OCI-LY7 (cell line): ENCODE measurements around the gene NHLRC4.

Experiments used
- EZH2phosphoT487 ChIP-seq: fragments of 200-600 bp; sonication (generic); IDR thresholded peaks from 2 replicates; pipeline ENCODE4 v1.6.1; 2018; ENCODE audit warnings: low read depth, borderline replicate concordance, mild to moderate bottlenecking, mixed run types, antibody characterized with exemption, low read length, moderate library complexity, mixed read lengths
- TF ChIP-seq, protein P1 (sequence below): fragments of 200-600 bp; sonication (generic); conservative IDR thresholded peaks from 2 replicates; pipeline ENCODE4 v1.5.1; 2014; ENCODE audit warnings: mild to moderate bottlenecking, antibody characterized with exemption, low read length, moderate library complexity, mixed read lengths

GRCh38 chr16:588639-588888 is 21.8 kb downstream of the NHLRC4 start:
- TF ChIP-seq, protein P1, sequence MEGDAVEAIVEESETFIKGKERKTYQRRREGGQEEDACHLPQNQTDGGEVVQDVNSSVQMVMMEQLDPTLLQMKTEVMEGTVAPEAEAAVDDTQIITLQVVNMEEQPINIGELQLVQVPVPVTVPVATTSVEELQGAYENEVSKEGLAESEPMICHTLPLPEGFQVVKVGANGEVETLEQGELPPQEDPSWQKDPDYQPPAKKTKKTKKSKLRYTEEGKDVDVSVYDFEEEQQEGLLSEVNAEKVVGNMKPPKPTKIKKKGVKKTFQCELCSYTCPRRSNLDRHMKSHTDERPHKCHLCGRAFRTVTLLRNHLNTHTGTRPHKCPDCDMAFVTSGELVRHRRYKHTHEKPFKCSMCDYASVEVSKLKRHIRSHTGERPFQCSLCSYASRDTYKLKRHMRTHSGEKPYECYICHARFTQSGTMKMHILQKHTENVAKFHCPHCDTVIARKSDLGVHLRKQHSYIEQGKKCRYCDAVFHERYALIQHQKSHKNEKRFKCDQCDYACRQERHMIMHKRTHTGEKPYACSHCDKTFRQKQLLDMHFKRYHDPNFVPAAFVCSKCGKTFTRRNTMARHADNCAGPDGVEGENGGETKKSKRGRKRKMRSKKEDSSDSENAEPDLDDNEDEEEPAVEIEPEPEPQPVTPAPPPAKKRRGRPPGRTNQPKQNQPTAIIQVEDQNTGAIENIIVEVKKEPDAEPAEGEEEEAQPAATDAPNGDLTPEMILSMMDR: no peak
- no peak for TF ChIP-seq EZH2phosphoT487
